Anterior cingulate cortex (tissue), 58 donors: ENCODE measurements around the gene EPS8L3.
"Not testable (repeated sequence)": the region's sequence is repeated elsewhere in the genome, so short reads cannot be mapped to it uniquely, and the experiment has no call there.

Source experiments
- DNase-seq, 58 donors: peaks; one replicate each; lab custom pipeline; 2025; lab: John Stamatoyannopoulos, UW

EPS8L3 gene

GRCh38 chr1:109750241-109750882, 13.4 kb downstream of the EPS8L3 start:
- no peak for DNase-seq

- DNase-seq, result no peak
Observed at GRCh38 chr1:109749221-109749620, 14.5 kb downstream of the EPS8L3 start.

GRCh38 chr1:109748311-109748710, 15.4 kb downstream of the EPS8L3 start:
- DNase-seq, result not testable (repeated sequence)

GRCh38 chr1:109740615-109741373, 22.9 kb downstream of the EPS8L3 start, which contains the start of gene GSTM3:
Gene GSTM3 (minus strand): TSS chr1:109741038. CDS start chr1:109740287, 751 bp downstream.
- DNase-seq, result no peak

GRCh38 chr1:109739738-109740614, 23.7 kb downstream of the EPS8L3 start:
- peak; percentile 19 to 87 (median 65) for DNase-seq

GRCh38 chr1:109733236-109733870, 30.4 kb downstream of the EPS8L3 start:
- DNase-seq, result no peak

- no peak for DNase-seq
Observed at GRCh38 chr1:109732390-109732881, 31.3 kb downstream of the EPS8L3 start.

- DNase-seq, result no peak
Observed at GRCh38 chr1:109730666-109731065, 33.1 kb downstream of the EPS8L3 start.

GRCh38 chr1:109728870-109729269, 34.9 kb downstream of the EPS8L3 start:
- DNase-seq, result no peak

GRCh38 chr1:109726728-109727373, 36.9 kb downstream of the EPS8L3 start:
- no peak for DNase-seq

- DNase-seq, result no peak
Observed at GRCh38 chr1:109726007-109726406, 37.7 kb downstream of the EPS8L3 start.

GRCh38 chr1:109725510-109725909, 38.2 kb downstream of the EPS8L3 start:
- DNase-seq, result no peak

GRCh38 chr1:109724933-109725332, 38.8 kb downstream of the EPS8L3 start:
- DNase-seq, result no peak

- no peak for DNase-seq
Observed at GRCh38 chr1:109722908-109723691, 40.6 kb downstream of the EPS8L3 start.

GRCh38 chr1:109721971-109722370, 41.8 kb downstream of the EPS8L3 start:
- no peak for DNase-seq

GRCh38 chr1:109721042-109721441, 42.7 kb downstream of the EPS8L3 start:
- DNase-seq, result no peak

- DNase-seq, result no peak
Observed at GRCh38 chr1:109719337-109719837, 44.3 kb downstream of the EPS8L3 start.

- DNase-seq, result no peak
Observed at GRCh38 chr1:109718495-109718894, 45.2 kb downstream of the EPS8L3 start.

GRCh38 chr1:109717729-109718128, 46.0 kb downstream of the EPS8L3 start:
- DNase-seq, result no peak
